HepG2 (cell line): ENCODE data around the gene ATG16L2. TPM values are rescaled to one million over a fixed set of nuclear protein-coding genes. Genes with fewer than 3 reads are reported as not detected.
A peak's percentile ranks its signal among the peaks of the same experiment; 100 is the strongest.

ENCODE experiments used
- BORCS8-MEF2B ChIP-seq: sonication (generic); formaldehyde crosslinking; IDR thresholded peaks from 2 replicates; pipeline ENCODE4 v1.8.0; 2022; ENCODE audit warnings: mild to moderate bottlenecking, missing genetic modification reagents
- KDM5B ChIP-seq: sonication (generic); formaldehyde crosslinking; IDR thresholded peaks from 2 replicates; pipeline ENCODE4 v1.4.0; 2020; ENCODE audit warnings: missing genetic modification reagents, mild to moderate bottlenecking, borderline replicate concordance
- SKIL ChIP-seq: sonication (generic); formaldehyde crosslinking; IDR thresholded peaks from 2 replicates; pipeline ENCODE4 v1.8.0; 2022; ENCODE audit warnings: missing genetic modification reagents, mild to moderate bottlenecking, moderate library complexity, borderline replicate concordance
- ZNF274 ChIP-seq: sonication (generic); formaldehyde crosslinking; IDR thresholded peaks from 2 replicates; pipeline ENCODE4 v1.5.1; 2020; ENCODE audit warnings: mild to moderate bottlenecking, missing genetic modification reagents
- ZNF318 ChIP-seq: sonication (generic); formaldehyde crosslinking; IDR thresholded peaks from 2 replicates; pipeline ENCODE4 v1.4.0; 2020; ENCODE audit warnings: mild to moderate bottlenecking, missing genetic modification reagents
- ZNF407 ChIP-seq: sonication (generic); formaldehyde crosslinking; IDR thresholded peaks from one replicate; pipeline ENCODE4 v1.5.1; 2020; ENCODE audit warnings: mild to moderate bottlenecking, missing genetic modification reagents; ENCODE audit errors: not compliant biosample characterization
- ZNF850 ChIP-seq: sonication (generic); formaldehyde crosslinking; conservative IDR thresholded peaks from 2 replicates; pipeline ENCODE4 v1.9.0; 2021; ENCODE audit warnings: mild to moderate bottlenecking, missing genetic modification reagents
- polyA plus RNA-seq, 8 experiments: library from polyadenylated mRNA; depleted of rRNA in 3 of 8; stranded (reverse) in 7 of 8; unstranded in 1 of 8; fragments of >200 nt; fragmentation: Illumina TruSeq in 4 of 8; extraction: Trizol in 4 of 8; gene quantifications; 2 replicates each; pipeline versions ENCODE4 v1.2.1 to v1.2.3, GENCODE V29; 2011 to 2016; ENCODE audit warnings: low read depth in 4 of 8, missing spikeins in 1 of 8, mixed read lengths in 1 of 8; ENCODE audit not compliant: insufficient read depth in 1 of 8
- total RNA-seq, 5 experiments: library from RNA; depleted of rRNA; stranded (reverse); fragments of >200 nt; fragmentation: Illumina TruSeq; extraction: Trizol; gene quantifications; 2 replicates each; pipeline ENCODE4 v1.2.3, GENCODE V29; 2016; ENCODE audit warnings: low read depth in 1 of 5

The ATG16L2 gene
- total and polyA plus RNA-seq, 2 of the 13 experiments (the other 11 are each of a cell fraction or from before 2014, with no cell fraction given) = 6.2 to 14.8 TPM

- TF ChIP-seq ZNF274 (CRISPR knock-in tag) = 0 out of 2 replicates have a peak, but pooled peaks have one; percentile 50
- no peak for TF ChIP-seq ZNF318
- TF ChIP-seq ZNF407 (CRISPR knock-in tag) = peak; percentile 37
- peak; percentile 32; the same call in 1 of the 2 replicates for TF ChIP-seq KDM5B (CRISPR knock-in tag)
- TF ChIP-seq ZNF850 (CRISPR knock-in tag) = no peak
- no peak for TF ChIP-seq SKIL (CRISPR knock-in tag)
- peak; percentile 36; the same call in 1 of the 2 replicates for TF ChIP-seq BORCS8-MEF2B (CRISPR knock-in tag)
Observed at GRCh38 chr11:72782081-72782920, 31.9 kb upstream of the ATG16L2 start (continued).
